ENCODE measurements around the gene TMEM132E. TPM values are rescaled to one million over a fixed set of nuclear protein-coding genes. Genes with fewer than 3 reads are reported as not detected.

TMEM132E gene
- total and polyA plus RNA-seq, 2 of the 8 experiments (the other 6 are each of a cell fraction or from before 2014, with no cell fraction given), result 0.45 to 0.60 TPM

GRCh38 chr17:34626121-34626681 is 46.8 kb downstream of the TMEM132E start (continued):
- TF ChIP-seq CHD7 (IDR thresholded peaks at IDR 0.05; ENCODE audit: insufficient replicate concordance, low read length), result no peak

Data from H1 (cell line).